ENCODE measurements around the gene MIF.

GRCh38 chr22:23915290-23915689 is 21.1 kb downstream of the MIF start:
- TF ChIP-seq CTCF (IDR thresholded peaks at IDR 0.05; ENCODE audit: low read depth, low read length) = no peak
- TF ChIP-seq POLR2A (IDR thresholded peaks at IDR 0.05; ENCODE audit: extremely low read depth, insufficient read length) = no peak
- TF ChIP-seq MYC (IDR thresholded peaks at IDR 0.05; ENCODE audit: low read depth, low read length) = no peak
